HepG2 (cell line): Measurements from ENCODE around the gene NME7. TPM values are rescaled to one million over a fixed set of nuclear protein-coding genes. Genes with fewer than 3 reads are reported as not detected.

Experiments used
- ATAC-seq: fragments of 200-7000 bp; cut with Tn5 transposase; 3 replicates; pipeline ENCODE4 v1.9.1; 2020; ENCODE audit warnings: mild to moderate bottlenecking, moderate library complexity
- BruUV-seq: library from RNA; stranded (reverse); fragments of 400-500 nt; replicated peaks from 2 replicates; lab custom pipeline; 2021; lab: Mats Ljungman, UMichigan
- CTCF ChIA-PET: fragments of 300-600 bp; formaldehyde crosslinking; extraction: SDS; loops from one replicate; lab custom pipeline; 2021; ENCODE audit warnings: low total read pairs, inconsistent platforms, low intra/inter-chr PET ratio; lab: Yijun Ruan, JAX
- POLR2A ChIA-PET: fragments of 350-600 bp; sonication (Branson Sonifier 250); formaldehyde crosslinking; loops from one replicate; lab custom pipeline; 2020; ENCODE audit warnings: antibody characterized with exemption, inconsistent platforms; lab: Yijun Ruan, JAX
- DNase-seq: peaks from one replicate; pipeline ENCODE4 v3.0.0-alpha.2; 2015; ENCODE audit warnings: low spot score
- FAIRE-seq: peaks from 3 replicates; lab custom pipeline; 2011; peaks lifted over from hg19 to GRCh38; lab: Jason Lieb, UNC
- H2AFZ ChIP-seq: one replicate; pipeline ENCODE4 v1.6.1; 2011; ENCODE audit warnings: low read length, inconsistent platforms
- H3K27ac ChIP-seq: fragments of 300-600 bp; 3 replicates; pipeline ENCODE4 v1.8.0; 2011; ENCODE audit warnings: mixed run types, mild to moderate bottlenecking, mixed read lengths, low read length, inconsistent platforms; ENCODE audit not compliant: insufficient read depth; ENCODE audit errors: extremely low read length
- H3K27me3 ChIP-seq, 2 experiments: fragments of 200-600 bp in 1 of 2; 2 replicates in 1 of 2; 3 replicates in 1 of 2; pipeline versions ENCODE4 v1.6.0 to v1.8.0; 2011; ENCODE audit warnings: low read length in 2 of 2, mild to moderate bottlenecking in 2 of 2, moderate library complexity in 2 of 2, inconsistent platforms in 1 of 2; ENCODE audit not compliant: insufficient read depth in 2 of 2, control insufficient read depth in 1 of 2
- H3K36me3 ChIP-seq, 2 experiments: fragments of 200-600 bp in 1 of 2; replicated peaks in 1 of 2; 2 replicates in 1 of 2; 3 replicates in 1 of 2; pipeline versions ENCODE4 v1.5.1 to v1.8.0; 2011; ENCODE audit warnings: low read length in 2 of 2, inconsistent platforms in 1 of 2; ENCODE audit not compliant: insufficient read depth in 2 of 2, control insufficient read depth in 1 of 2
- H3K4me1 ChIP-seq: 2 replicates; pipeline ENCODE4 v1.5.1; 2012; ENCODE audit warnings: low read length, inconsistent platforms; ENCODE audit not compliant: insufficient read depth
- H3K4me2 ChIP-seq: 2 replicates; pipeline ENCODE4 v1.6.0; 2011; ENCODE audit warnings: low read depth, low read length, inconsistent platforms
- H3K4me3 ChIP-seq, 3 experiments: fragments of 200-600 bp in 1 of 3; sonication (generic), shearing (Covaris generic) in 1 of 3; replicated peaks in 1 of 3; 2 replicates each; pipeline ENCODE4 v1.5.1; 2011 to 2016; ENCODE audit warnings: low read length in 3 of 3, inconsistent platforms in 2 of 3, low read depth in 2 of 3, mild to moderate bottlenecking in 2 of 3, control low read depth in 1 of 3, mixed read lengths in 1 of 3; ENCODE audit not compliant: insufficient read depth in 1 of 3
- H3K79me2 ChIP-seq: one replicate; pipeline ENCODE4 v1.6.1; 2011; ENCODE audit warnings: low read length, inconsistent platforms; ENCODE audit not compliant: insufficient read depth
- H3K9ac ChIP-seq: 2 replicates; pipeline ENCODE4 v1.6.0; 2011; ENCODE audit warnings: mild to moderate bottlenecking, low read depth, low read length, inconsistent platforms; ENCODE audit not compliant: insufficient read depth
- H3K9me3 ChIP-seq: 2 replicates; pipeline ENCODE4 v1.5.1; 2012; ENCODE audit warnings: mild to moderate bottlenecking, low read length
- H4K20me1 ChIP-seq: 2 replicates; pipeline ENCODE4 v1.6.0; 2011; ENCODE audit warnings: inconsistent platforms, mild to moderate bottlenecking, low read length, moderate library complexity; ENCODE audit not compliant: insufficient read depth
- AKAP8 ChIP-seq: sonication (generic); formaldehyde crosslinking; IDR thresholded peaks from 2 replicates; pipeline ENCODE4 v1.5.1; 2020; ENCODE audit warnings: mild to moderate bottlenecking, missing genetic modification reagents
- ERF ChIP-seq: IDR thresholded peaks from 2 replicates; pipeline ENCODE4 v1.6.1; 2018; ENCODE audit warnings: missing biosample characterization, missing genetic modification reagents
- GATAD1 ChIP-seq: IDR thresholded peaks from 2 replicates; pipeline ENCODE4 v1.6.1; 2016; ENCODE audit warnings: missing genetic modification reagents, missing compliant biosample characterization
- IKZF5 ChIP-seq: IDR thresholded peaks from 2 replicates; pipeline ENCODE4 v1.6.1; 2018; ENCODE audit warnings: missing genetic modification reagents, mild to moderate bottlenecking, missing compliant biosample characterization
- ISX ChIP-seq: sonication (generic); formaldehyde crosslinking; conservative IDR thresholded peaks from 2 replicates; pipeline ENCODE4 v1.5.0; 2020; ENCODE audit warnings: missing genetic modification reagents
- KLF13 ChIP-seq: sonication (generic); formaldehyde crosslinking; IDR thresholded peaks from 2 replicates; pipeline ENCODE4 v1.4.0; 2020; ENCODE audit warnings: mild to moderate bottlenecking, missing genetic modification reagents
- PLSCR1 ChIP-seq: sonication (generic); formaldehyde crosslinking; IDR thresholded peaks from 2 replicates; pipeline ENCODE4 v1.5.0; 2020; ENCODE audit warnings: missing genetic modification reagents, mild to moderate bottlenecking, borderline replicate concordance
- THAP9 ChIP-seq: sonication (generic); formaldehyde crosslinking; IDR thresholded peaks from 2 replicates; pipeline ENCODE4; 2020; ENCODE audit warnings: missing genetic modification reagents, mild to moderate bottlenecking, borderline replicate concordance
- TMF1 ChIP-seq: sonication (generic); formaldehyde crosslinking; IDR thresholded peaks from 2 replicates; pipeline ENCODE4 v1.8.1; 2022; ENCODE audit warnings: low read depth, missing genetic modification reagents
- ZBTB3 ChIP-seq: sonication (generic); formaldehyde crosslinking; IDR thresholded peaks from 2 replicates; pipeline ENCODE4 v1.4.0; 2020; ENCODE audit warnings: low read depth, mild to moderate bottlenecking, moderate library complexity, missing genetic modification reagents, borderline replicate concordance
- ZFP1 ChIP-seq: IDR thresholded peaks from 2 replicates; pipeline ENCODE4 v1.6.1; 2016
- ZMYM2 ChIP-seq: sonication (generic); formaldehyde crosslinking; IDR thresholded peaks from 2 replicates; pipeline ENCODE4 v1.8.0; 2022; ENCODE audit warnings: mild to moderate bottlenecking, missing genetic modification reagents
- ZNF205 ChIP-seq: IDR thresholded peaks from 2 replicates; pipeline ENCODE4 v1.6.1; 2018; ENCODE audit warnings: missing biosample characterization, missing genetic modification reagents
- ZNF333 ChIP-seq: sonication (generic); formaldehyde crosslinking; IDR thresholded peaks from 2 replicates; pipeline ENCODE4 v1.4.0; 2020; ENCODE audit warnings: mild to moderate bottlenecking, missing genetic modification reagents, borderline replicate concordance
- WGBS: methylation state at CpG from one replicate; pipeline ENCODE4 v1.1.6; 2017; ENCODE audit warnings: low lambda C conversion rate; 5-methylcytosine and 5-hydroxymethylcytosine counted together
- in situ Hi-C: cut with HindIII; loops from 2 replicates; pipeline ENCODE4 v1.10.0; 2017; ENCODE audit warnings: low pct_unique_long_range_greater_than_20kb; ENCODE audit not compliant: extremely low pct_ligation_motif_present
- intact Hi-C: fragments of 100-400 bp; cut with micrococcal nuclease; formaldehyde crosslinking; loops from one replicate; pipeline ENCODE4 v1.10.0; 2022; ENCODE audit not compliant: unreplicated experiment
- polyA plus RNA-seq, 8 experiments: library from polyadenylated mRNA; depleted of rRNA in 3 of 8; stranded (reverse) in 7 of 8; unstranded in 1 of 8; fragments of >200 nt; fragmentation: Illumina TruSeq in 4 of 8; extraction: Trizol in 4 of 8; gene quantifications; 2 replicates each; pipeline versions ENCODE4 v1.2.1 to v1.2.3, GENCODE V29; 2011 to 2016; ENCODE audit warnings: low read depth in 4 of 8, missing spikeins in 1 of 8, mixed read lengths in 1 of 8; ENCODE audit not compliant: insufficient read depth in 1 of 8
- total RNA-seq, 5 experiments: library from RNA; depleted of rRNA; stranded (reverse); fragments of >200 nt; fragmentation: Illumina TruSeq; extraction: Trizol; gene quantifications; 2 replicates each; pipeline ENCODE4 v1.2.3, GENCODE V29; 2016; ENCODE audit warnings: low read depth in 1 of 5

Gene NME7
- total and polyA plus RNA-seq, 2 of the 13 experiments (the other 11 are each of a cell fraction or from before 2014, with no cell fraction given), result 9.4 to 22.5 TPM

- WGBS, result 94% methylated on average over 1 of the region's 1 CpG
- H3K4me2 ChIP-seq, result no peak overlapping the region
- CTCF ChIA-PET, result no interaction called here
Measured at GRCh38 chr1:169236143-169236542, 131.5 kb downstream of the NME7 start.

GRCh38 chr1:169235568-169235967 is 132.0 kb downstream of the NME7 start:
- FAIRE-seq (no peak), DNase-seq (no peak), ATAC-seq (no peak)
- Histone ChIP-seq H3K4me2 (no peak overlapping the region), H4K20me1 (no peaks in the 10 kb centered on the region), H3K36me3 (no peaks in the 10 kb centered on the region), H3K4me3 (no peak overlapping the region), H3K4me1 (no peaks in the 10 kb centered on the region), H3K79me2 (no peaks in the 10 kb centered on the region), H3K9me3 (no peaks in the 10 kb centered on the region), H3K27ac (no peak overlapping the region), H3K9ac (no peak overlapping the region), H3K27me3 (no peaks in the 10 kb centered on the region), H2AFZ (no peak overlapping the region)
- POLR2A ChIA-PET, result no interaction called here
- TF ChIP-seq ZBTB3 (CRISPR knock-in tag) (no peak), ISX (CRISPR knock-in tag) (no peak), GATAD1 (CRISPR knock-in tag) (no peak), TMF1 (CRISPR knock-in tag) (no peak), THAP9 (CRISPR knock-in tag) (no peak), ZNF205 (CRISPR knock-in tag) (no peak), ZMYM2 (CRISPR knock-in tag) (no peak), ZNF333 (CRISPR knock-in tag) (no peak), ERF (CRISPR knock-in tag) (no peak), KLF13 (CRISPR knock-in tag) (no peak)
- in situ Hi-C loops, result no loop called here
- intact Hi-C loops, result no loop called here
- CTCF ChIA-PET, result no interaction called here
- 94% methylated on average over 2 of the region's 2 CpGs for WGBS
- BruUV-seq, result no TSS peak

More at GRCh38 chr1:169236143-169236542, 131.5 kb downstream of the NME7 start:
- no peaks in the 10 kb centered on the region for H3K79me2 ChIP-seq
- no peaks in the 10 kb centered on the region for H3K4me1 ChIP-seq
- no peak for TF ChIP-seq ZFP1 (CRISPR knock-in tag)
- no peak for TF ChIP-seq PLSCR1 (CRISPR knock-in tag)
- TF ChIP-seq AKAP8 (CRISPR knock-in tag), result no peak
- no peak for TF ChIP-seq IKZF5
- H2AFZ ChIP-seq, result no peak overlapping the region
- ATAC-seq (no peak), DNase-seq (no peak), FAIRE-seq (no peak)
- H3K9me3 ChIP-seq, result no peaks in the 10 kb centered on the region
- H3K27ac ChIP-seq, result no peak overlapping the region
- BruUV-seq, result no TSS peak
- in situ Hi-C loops, result no loop called here
- no peaks in the 10 kb centered on the region for H4K20me1 ChIP-seq
- POLR2A ChIA-PET, result no interaction called here
- no peak overlapping the region for H3K4me3 ChIP-seq
- intact Hi-C loops, result no loop called here
- H3K36me3 ChIP-seq, result no peaks in the 10 kb centered on the region
- H3K27me3 ChIP-seq, result no peaks in the 10 kb centered on the region
- H3K9ac ChIP-seq, result no peak overlapping the region
